NCI-H345 treated with DMSO at 0.1 percent for 48 hours (cell line): ENCODE results near the gene NTRK2.
"Not testable (repeated sequence)": the region's sequence is repeated elsewhere in the genome, so short reads cannot be mapped to it uniquely, and the experiment has no call there.

Experiments
- DNase-seq: peaks from one replicate; lab custom pipeline; 2025; ENCODE audit not compliant: unreplicated experiment; lab: John Stamatoyannopoulos, UW

Gene NTRK2

DNA sequence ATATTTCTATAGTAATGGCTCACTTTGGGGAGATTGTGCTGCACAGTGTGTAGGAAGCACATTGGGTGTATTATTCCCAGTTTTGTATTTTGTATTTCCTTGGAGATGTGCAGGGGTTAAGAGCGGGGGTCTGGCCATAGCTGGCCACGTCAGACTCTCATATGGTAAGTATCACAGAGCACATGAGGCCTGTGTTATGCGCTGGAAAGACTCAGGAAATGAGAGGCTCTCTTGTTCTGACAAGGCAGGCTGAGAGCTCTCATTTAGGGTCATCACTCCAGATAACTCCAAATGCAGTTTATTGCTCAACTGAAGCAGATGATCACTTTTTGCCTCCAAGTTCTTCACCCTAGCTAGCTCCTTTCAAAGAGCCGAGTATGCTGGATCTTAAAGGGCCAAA is 205.7 kb downstream of the NTRK2 start:
- no peak for DNase-seq

DNA sequence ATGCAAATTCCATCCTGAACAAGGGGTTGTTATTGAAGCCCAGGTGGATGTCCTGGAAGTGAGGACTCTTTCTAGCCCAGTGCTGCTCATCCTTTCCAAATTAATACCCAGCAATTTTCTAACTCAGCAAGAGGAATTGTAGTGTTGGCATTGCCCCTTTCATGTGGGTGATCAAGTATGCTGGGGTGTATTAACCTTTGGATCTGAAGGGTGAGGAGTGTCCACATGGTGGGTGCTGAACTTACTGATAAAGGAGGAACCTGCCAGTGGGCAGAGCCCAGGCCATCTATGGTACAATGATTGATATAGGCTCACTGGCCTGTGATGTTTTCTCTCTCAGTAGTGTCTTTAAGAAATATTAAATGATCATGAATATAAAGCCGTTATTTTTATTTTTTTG is 210.1 kb downstream of the NTRK2 start:
- no peak for DNase-seq

- no peak for DNase-seq
Measured at GRCh38 chr9:84880835-84881234, 211.3 kb downstream of the NTRK2 start.

- DNase-seq, result no peak
Measured at GRCh38 chr9:84886866-84887265, 217.3 kb downstream of the NTRK2 start.

- no peak for DNase-seq
Measured at GRCh38 chr9:84891924-84892323, 222.4 kb downstream of the NTRK2 start.

DNA sequence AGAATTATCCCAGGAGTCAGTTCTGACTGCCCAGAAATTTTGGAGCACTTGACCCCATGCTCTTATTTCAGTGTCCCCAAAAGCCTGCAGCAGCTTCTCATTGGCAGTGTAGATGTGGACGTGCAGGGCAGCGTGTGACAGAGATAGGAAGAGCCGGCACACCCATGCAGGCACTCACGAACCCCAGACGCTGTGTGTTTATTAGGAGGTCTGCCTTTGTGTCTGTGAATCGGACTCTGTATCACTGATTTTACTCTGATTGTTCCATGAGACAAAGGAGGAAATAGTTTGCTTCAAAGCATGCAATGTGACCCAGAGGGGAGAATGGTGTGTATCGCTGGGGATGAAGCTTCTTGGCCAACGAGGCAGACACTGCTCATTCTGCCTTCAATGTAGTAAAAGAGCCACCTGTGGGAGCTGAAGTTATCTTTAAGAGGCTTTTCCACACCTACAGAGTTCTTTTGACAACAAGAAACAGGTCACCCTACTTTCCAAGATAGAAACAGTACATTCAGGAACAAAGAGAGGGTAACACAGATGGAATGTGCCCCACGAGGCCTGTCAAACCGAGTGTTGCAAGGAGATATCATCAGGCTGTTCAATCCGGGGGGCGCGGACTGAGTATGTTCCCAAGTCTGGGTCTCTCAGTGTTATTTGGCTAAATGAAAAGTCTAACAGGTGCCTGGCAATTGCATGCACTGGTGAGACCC is 224.0 kb downstream of the NTRK2 start:
- DNase-seq, result no peak

DNA sequence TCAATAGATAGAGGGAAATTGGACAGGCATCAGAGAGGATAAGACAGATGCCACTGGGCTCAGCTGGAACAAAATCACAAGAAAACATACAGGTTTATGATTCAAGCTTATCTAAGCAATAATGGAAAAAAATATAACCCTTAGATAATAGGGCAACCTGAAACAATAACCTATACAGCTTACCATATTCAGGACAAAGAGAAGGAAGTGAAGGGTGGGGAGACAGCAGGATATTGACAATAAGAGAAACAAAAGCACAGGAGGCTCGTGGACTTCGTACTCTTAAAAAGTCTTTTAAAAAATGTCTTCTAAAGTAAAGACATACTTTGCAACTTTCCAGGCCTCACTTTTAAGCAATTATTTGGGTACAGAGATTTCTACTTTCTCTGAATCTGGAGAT is 225.3 kb downstream of the NTRK2 start:
- no peak for DNase-seq

GRCh38 chr9:84897362-84898094 is 228.0 kb downstream of the NTRK2 start:
- no peak for DNase-seq

DNA sequence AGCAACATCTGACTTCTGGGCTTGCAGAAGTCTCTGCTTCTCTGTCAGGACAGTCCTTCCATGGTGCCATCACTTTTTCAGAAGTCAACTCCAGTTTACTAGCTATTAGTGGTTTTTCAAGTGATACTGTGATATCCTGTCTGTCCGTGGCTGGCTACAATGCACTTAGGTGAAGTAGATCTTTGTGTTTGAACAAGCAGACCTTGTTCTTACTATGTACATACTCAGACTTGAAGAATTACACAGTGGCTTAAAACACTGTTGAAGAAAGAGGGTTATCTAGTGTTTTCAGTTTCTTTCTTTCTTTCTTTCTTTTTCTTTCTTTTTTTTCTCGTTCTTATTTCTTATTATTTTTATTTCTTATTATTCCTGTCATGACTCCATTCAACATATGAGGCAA is 228.7 kb downstream of the NTRK2 start:
- DNase-seq, result no peak

- DNase-seq, result not testable (repeated sequence)
Measured at GRCh38 chr9:84898618-84899017, 229.1 kb downstream of the NTRK2 start.

DNA sequence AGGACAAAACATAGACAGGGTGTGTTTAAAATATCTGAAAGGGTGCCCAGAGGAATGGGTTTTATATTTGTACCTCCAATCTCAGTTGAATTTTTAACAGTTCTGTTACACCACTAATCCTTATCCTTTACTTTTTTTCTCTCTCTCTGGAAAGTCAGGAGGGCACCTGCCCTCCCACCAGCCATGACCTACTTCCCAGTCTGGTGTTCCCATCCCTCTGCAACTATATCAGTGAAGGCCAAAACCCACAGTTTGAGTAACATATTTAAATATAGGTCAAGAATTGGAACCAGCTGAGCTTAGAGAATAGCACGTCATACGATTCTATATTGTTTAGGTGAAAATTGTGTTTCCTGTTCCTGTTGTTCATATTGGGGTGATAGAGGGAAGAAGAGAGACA is 229.8 kb downstream of the NTRK2 start:
- no peak for DNase-seq

GRCh38 chr9:84900421-84900820 is 230.9 kb downstream of the NTRK2 start:
- DNase-seq, result no peak

GRCh38 chr9:84903963-84904362 is 234.4 kb downstream of the NTRK2 start:
- DNase-seq, result no peak

DNA sequence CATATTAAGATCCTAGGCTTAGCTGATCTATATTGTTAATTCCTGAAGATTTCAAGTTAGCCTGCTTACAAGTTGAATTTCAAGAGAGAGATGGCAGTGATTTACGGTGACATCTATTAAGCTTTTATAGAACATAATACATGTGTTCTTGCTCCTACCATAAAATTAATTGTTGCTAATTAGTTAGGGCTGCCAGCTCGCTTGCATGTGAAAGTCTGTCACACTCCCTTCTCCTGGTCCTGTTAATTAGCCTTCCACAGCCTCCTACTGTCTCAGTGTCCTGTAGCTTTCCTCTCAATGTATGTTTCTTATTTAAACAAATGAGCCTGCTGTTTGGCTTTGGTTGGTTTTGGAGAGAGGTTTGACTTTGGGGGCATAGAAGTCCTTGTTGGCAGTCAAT is 247.2 kb downstream of the NTRK2 start:
- no peak for DNase-seq

- peak; percentile 71 for DNase-seq
Measured at GRCh38 chr9:84917366-84918070, 248.0 kb downstream of the NTRK2 start.

- no peak for DNase-seq
Measured at GRCh38 chr9:84919440-84919839, 249.9 kb downstream of the NTRK2 start.

GRCh38 chr9:84921175-84921574 is 251.6 kb downstream of the NTRK2 start:
- DNase-seq, result no peak

DNA sequence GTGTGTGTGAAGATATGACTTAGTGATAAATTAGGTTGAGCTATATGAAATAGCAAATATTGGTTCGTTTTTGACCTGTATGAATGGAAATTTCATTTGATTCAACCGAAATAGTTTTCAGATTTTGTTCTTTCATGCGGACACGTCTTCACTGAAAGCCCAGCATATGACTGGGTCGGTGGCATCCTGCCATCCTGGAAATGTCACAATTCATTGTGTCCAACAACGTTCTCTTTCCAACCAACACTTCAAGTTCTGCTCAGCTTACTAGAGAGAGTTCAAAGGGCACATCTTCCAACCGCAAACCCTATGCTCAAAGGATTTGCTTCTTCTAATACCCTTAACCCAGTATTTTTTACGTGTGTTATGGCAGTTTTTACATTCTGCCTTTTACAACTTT is 252.5 kb downstream of the NTRK2 start:
- DNase-seq, result no peak

DNA sequence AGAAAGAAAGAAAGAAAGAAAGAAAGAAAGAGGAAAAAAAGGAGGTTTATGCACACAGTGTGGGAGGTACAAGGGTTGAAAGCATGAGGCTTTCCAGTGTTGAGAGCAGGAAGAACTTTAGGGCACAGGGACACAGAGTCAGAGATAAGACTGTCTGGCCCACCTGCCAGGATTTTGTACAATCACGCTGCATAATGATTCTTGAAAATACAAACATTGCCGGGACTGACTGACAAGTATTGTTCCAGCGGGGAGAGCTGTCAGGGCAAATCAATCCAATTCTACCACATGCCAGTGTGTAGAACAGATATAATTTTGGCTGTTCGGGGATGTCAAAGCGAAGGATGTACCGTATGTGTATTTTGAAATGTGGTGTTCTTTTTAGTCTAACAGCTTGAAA is 254.7 kb downstream of the NTRK2 start:
- no peak for DNase-seq

DNA sequence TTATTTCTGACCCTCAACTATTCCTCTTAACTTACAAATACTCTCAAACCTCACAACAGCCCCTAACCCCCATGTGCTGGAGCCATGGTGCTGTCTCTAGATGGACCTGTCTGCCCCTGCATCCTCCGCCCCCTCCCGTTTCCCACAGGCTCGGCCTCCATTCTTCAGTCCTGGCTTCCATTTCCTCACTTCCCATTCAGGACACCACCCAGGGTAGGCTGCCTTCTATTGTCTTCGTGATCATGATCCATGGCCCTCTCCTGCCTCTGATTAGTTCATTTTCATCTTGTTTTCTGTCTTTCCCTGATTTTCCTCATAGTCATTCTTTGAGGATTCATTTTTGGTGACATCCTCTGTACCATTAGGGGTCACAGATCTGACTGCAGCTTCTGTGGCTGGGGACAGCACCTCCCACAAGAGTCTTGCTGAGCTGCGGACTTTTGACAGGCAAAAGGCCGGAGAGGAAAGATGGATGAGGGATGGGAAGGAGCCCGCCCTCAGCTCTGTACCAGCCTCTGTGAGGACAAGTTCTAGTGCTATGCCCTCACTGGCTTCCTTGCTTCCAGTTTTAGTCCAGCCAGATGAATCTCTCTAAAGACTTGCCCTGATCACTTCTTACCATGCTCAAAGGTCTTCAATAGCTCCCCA is 255.8 kb downstream of the NTRK2 start:
- no peak for DNase-seq

GRCh38 chr9:84926793-84927192 is 257.3 kb downstream of the NTRK2 start:
- no peak for DNase-seq

- no peak for DNase-seq
Measured at GRCh38 chr9:84928419-84928818, 258.9 kb downstream of the NTRK2 start.
